GM18502 (cell line): ENCODE data around the gene KIF26B.

Experiments used
- ATAC-seq: cut with Tn5 transposase; IDR thresholded peaks from one replicate; pipeline ENCODE4 v1.9.1; 2021; ENCODE audit warnings: mild to moderate bottlenecking; ENCODE audit not compliant: unreplicated experiment, poor library complexity

KIF26B gene

DNA sequence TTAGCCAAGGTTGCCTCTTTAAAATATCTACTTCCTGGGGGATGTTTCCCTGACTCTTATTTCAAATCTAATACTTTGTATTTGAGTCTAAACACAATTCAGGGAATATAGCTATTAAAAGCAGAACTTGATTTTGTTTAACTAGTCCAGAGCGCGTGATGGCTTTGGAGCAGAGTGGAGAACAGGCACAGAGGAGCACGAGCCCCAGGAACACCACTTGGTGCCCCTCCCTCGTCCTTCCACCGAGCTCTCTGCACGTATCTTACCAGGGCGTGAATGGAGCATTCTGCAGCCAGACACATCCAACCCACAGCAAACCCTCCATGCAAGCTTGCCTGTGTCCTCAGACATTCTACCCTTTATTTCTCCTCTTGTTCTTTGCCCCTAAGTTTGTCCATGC, 14.1 kb downstream of the KIF26B start:
- no peak for ATAC-seq

DNA sequence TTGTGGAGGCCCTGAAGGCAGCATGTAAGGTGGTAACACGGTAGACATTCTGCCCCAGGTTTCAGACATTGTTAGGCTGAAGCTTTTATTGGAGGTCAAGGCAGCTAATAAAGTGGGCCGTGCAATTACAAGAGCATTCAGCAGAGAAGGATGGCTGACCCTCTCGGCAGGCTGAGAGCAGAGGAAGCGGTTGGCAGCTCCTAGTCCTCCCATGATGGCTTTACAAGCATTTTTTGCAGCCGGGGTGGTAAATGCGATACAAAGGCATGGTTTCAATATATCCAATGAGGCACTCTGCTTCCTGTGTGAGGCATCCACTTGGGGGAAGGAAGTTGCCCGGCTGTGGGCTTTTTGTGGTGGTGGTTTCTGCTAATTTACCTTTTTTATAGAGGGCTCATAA, 14.6 kb downstream of the KIF26B start:
- ATAC-seq: no peak

DNA sequence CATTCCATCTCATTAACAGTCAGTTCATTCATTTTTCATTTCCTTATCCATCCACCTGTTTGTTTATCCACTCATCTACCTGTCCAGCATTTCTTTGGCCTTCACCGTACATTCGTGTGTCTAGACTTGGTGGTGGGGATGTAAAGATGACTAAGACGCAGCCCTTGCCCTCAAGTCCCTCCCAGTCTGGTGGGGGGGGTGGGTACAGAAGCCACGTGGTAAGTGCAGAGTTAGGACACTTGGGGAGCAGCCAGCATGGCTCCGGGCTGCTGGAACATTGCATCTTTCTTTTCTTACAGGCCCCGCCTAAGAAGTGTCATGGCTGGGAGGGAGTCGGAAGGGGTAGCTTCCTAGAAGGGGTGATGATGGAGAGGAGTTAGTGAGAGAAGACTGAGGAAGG, 17.2 kb downstream of the KIF26B start:
- no peak for ATAC-seq

DNA sequence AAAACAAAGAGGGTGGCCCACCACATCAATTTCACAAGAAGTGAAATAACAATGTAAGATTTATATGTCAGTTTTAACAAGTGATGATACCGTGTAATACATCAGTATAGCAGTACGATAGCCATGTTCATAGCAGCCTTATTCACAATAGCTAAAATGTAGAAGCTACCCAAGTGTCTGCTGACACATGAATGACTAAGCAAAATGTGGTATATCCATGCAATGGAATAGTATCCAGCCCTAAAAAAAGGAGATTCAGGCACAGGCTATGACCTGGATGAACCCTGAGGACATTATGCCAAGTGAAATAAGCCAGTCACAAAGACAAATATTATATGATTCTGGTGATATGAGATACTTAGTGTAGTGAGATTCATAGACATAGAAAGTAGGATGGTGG, 18.0 kb downstream of the KIF26B start:
- ATAC-seq: no peak

DNA sequence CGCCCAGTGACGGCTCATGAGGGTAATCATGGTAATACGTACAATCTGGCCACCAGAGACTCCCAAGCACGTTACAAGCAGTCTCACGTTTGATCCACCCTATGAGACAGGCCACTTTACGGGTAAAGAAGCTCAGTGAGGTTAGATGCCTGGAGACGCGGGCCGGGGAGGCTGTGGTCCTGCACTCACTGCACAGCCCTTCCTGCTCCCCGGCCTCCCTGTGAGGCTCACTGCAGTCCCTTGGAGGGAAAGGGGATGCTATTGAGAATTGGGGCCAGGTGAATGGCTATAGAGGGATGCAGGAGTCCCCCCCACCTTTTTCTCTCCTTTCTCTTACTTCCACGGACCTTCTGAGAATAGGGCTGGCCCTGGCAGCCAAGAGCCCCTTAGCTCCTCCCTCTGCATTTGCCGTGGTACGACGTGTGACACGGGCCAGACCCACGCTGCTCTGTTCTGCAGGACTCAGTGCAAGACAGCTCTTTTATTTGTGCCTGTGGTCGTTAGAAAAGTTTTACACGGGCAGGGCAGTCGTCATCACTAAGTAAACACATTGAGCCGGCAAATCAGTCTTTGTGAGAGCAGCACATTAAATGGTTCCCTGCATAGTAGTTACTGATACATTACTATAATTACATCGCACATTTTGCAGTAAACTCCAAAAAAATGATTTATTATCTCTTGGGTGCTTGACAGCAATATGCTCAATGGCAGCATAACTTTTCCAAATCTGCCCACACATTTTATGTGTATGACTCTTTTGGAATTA, 18.8 kb downstream of the KIF26B start:
- no peak for ATAC-seq

DNA sequence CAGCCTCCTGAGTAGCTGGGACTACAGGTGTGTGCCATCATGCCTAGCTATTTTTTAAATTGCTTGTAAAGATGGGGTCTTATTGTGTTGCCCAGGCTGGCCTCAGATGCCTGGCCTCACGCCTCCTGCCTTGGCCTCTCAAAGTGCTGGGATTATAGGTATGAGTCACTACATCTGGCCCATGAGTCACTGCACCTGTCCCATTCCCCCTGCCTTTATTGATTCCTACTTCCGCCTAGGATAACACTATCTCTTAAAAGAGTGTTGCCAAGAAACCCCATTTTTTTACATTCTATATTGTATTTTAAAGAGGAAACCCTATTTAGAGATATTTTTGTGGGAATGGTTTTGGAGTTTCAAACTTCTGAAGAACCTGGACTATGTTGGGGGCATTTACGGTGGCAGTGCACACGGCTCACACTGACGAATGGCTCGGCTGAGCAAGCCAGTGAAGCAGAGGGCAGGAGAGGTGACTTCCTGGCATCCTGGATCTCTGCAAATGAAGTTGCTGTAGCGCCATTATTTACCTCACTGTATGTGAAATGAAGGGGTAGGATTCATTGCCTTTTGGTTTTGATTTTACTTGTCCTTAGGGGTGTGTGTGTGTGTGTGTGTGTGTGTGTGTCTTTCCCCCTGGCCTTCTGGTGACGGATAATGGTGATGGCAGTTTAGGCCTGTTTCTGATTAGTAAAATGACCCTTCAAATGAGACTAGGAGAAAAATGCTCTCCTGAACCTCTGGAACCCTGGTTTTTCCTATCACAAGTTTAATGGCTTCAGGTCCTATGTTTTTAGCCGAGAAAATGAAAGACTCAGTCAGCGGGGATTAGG, 22.5 kb downstream of the KIF26B start:
- ATAC-seq: no peak

DNA sequence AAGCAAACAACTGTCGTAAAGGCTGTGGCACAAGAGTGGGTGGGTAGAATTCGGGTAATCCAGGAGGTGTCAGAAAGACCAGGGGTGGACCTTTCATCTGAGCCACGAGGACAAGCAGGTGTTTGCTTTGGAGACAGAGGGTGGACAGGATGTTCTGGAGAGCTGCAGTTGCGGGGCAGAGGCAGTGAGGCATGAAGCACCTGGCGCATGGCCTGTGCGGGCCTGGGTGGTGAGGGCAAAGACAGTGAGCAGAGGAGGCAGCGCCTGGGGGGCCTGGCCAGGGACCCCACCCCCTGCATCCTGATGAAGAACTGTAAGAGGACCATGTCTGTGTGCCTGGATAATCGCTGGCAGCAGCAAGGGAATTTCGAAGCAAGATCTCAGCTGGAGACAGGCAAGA, 24.9 kb downstream of the KIF26B start:
- ATAC-seq: no peak

DNA sequence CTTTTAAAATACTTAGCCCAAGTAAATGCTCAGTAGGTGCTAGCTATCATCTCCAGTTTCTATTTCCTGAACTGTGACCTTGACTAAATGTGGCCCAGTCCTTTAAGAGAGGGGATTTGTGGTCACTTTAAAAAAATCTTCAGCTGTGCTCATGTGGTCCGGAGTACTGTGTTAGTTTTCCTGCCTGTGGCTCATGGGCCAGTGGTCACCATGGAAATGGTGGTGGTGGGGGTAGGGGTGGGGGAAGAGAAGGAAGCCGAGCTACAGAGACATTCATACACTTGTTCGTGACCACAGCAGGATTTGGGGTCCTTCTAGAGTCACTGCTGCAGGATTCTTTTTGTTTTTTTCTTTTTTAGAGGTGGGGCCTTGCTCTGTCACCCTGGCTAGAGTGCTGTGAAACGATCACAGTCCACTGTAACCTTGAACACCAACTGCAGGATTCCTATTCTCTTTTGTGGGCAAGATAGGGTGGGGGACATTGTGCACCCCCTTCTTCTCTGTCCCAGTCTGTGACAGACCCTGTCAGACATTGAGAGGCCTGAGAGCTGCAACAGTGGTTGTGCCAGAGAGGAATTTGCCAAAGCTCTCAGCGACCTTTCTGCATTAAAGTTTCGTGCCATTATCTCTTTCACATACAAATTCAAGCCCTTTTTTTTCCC, 25.8 kb downstream of the KIF26B start:
- no peak for ATAC-seq

DNA sequence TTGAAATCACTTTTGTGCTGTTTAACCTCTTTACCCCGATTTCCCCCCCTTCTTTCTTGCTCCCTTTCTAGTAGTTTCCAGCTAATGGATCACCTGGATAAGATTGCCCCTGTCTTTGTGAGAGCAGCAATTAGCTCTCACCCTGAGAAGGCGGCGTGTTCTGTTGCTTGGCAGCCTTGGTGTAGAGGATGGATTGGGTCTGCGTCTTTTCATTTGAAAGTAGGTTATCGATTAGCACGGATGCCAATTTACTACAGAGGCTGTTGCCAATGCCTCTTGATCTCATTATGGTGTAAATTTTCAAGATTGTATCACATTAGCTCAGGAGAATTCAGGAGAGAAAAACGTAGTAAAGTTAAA, 26.4 kb downstream of the KIF26B start:
- no peak for ATAC-seq

DNA sequence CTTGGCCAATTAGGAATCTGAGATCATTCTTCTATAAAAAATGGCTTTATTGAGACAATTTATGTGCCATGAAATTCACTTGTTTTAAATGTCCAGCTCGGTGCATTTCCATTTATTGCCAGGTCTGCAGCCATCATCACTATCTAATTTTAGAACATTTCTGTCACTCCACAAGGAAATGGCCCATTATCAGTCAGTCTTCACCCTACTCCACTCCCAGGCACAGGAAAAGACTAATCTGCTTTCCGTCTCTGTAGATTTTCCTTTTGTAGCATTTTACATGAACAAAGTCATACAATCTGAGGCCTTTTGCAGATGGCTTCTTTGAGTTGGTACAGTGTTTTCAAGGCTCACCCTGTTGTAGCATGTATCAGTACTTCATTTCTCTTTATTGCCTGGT, 27.2 kb downstream of the KIF26B start:
- no peak for ATAC-seq

DNA sequence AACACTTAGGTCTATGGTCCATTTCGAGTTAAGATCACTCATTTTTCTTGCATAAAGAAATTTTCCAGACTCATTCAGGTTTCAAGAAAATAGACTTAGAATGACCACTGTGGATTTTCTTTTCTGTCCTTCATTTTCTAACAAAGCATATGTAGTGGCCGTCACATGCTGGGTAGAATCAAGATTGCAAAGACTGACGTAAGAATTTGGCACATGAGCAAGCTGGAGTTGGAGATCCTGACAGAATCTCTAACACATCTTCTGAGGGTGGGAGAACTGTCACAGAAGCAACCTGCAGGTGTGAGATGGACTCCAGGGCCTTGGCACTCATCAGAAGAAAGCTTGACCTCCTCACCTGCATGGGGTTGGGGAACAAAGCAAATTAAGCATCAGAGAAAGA, 28.6 kb downstream of the KIF26B start:
- ATAC-seq: no peak

DNA sequence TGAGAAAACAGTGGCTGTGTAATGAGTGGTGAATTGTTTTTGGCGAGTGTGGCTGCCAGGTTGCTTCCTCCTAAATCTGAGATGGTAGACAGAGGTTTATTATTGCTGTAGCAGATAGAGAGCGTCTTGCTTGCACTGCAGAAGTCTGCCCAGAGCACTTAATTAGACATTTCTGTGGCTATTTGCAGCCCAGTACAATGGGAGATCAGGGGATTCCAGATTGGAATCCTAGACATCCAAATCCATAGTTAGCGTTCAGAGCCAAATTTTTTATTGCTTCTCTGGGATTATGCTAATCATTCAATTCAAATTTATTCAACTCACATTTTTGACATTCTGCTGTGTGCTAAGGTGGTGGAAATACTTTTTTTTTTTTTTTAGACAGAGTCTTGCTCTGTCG, 30.0 kb downstream of the KIF26B start:
- no peak for ATAC-seq

DNA sequence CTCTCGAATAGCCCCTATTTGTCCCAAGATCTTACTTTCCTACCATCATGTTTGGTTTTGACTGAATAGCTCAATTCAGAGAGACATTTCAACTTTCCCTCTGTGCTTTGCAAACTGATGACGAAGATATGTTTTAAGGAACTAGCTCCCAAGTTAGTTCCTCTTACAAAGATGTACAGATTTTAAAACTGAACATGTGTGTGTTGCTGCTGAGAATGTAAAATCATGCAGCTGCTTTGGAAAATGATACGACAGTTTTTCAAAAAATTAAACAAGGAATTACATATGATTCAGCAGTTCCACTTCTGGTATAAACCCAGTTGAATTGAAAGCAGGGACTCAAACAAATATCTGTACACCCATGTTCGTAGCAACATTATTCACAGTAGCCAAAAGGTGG, 33.6 kb downstream of the KIF26B start:
- no peak for ATAC-seq

DNA sequence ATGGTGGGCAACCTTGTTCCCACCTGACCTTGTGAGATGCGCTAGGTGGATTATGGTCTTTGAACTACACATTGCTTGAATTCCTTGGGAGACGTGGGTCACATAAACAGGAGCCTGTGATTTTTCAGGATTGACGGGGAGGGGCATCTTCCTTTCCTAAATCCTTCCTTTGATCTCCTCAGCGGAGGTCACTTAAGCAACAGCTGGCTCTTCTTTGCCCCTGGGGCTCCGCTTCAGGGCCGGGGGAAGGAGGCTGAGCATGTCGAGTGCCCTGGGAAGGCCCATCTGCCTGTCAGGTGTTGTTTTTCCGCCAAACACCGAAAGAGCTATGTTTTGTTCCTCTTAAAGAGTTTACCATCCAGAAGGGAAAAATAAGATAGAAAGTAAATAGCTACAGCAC, 40.6 kb downstream of the KIF26B start:
- ATAC-seq: no peak

DNA sequence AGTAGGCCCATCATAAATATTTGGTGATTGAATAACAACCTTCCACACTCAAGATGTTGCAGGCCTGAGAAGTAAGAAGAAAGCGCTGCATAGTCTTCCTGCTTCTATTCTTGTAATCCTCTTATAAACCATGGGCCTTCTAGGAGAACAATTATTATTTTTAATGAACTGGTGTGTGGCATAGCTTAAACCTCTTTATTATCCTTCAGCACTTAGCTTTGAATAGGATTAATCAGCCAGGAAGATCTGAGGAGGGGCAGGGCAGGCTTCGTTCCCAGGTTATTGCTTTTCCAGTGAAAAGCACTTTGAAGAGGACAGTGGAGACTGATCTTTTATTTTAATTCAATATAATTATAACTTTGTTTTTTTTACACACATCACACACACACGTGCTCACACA, 42.3 kb downstream of the KIF26B start:
- ATAC-seq: no peak

DNA sequence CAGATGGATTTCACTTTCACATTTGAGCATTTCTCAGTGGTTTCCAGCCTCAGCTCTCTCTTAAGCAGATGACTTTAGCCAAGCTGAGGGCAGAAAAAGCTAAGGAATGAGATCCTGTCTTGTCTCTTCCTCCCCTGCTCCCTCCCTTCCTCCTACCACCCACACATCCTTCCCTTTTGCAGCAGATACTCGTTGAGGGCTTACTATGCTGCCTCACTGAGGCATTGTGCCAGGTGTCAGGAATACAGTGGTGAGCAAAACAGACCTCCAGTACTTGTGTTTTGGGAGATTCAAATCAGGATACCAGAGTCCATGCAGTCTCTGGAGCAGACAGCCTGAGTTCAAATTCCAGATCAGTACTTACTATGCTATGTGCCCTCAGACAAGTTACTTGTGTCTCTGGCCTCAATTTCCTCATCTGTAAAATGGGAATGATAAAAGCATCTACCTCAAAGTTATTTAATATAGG, 43.2 kb downstream of the KIF26B start:
- ATAC-seq: no peak

DNA sequence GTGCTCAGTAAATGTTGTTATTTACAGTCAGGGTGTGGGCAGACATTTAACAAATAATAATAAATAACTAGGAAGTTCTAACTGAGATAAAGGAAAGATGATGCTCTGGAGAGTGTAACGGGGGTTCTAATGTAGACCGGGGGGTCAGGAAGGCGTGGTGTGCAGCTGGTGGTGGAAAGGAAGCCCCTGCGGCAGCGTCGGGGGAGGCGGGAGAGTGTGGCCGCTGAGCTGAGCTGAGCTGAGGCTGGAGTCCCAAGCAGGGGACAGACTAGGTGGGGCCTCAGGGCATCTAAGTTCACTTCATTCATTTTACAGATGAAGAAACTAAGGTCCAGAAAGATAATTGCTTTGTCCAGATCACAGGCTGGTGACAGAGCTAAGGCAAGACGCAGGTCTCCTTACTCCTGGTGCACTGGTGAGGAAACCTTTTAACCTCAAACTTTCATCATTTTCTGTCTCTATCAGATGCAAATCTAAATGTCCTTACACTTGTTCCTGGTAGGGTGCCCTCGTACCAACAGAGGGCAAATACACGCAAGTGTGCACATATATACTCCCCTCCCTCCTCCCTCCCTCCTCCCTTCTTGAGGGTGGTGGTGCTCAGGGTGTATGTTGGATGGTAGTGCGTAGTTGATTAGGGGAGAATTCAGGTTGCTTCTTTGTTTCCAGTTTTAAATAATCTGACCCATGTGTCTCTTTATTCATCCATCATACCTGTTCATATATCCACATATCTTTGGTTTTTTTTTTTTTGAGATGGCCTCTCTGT, 44.1 kb downstream of the KIF26B start:
- no peak for ATAC-seq

DNA sequence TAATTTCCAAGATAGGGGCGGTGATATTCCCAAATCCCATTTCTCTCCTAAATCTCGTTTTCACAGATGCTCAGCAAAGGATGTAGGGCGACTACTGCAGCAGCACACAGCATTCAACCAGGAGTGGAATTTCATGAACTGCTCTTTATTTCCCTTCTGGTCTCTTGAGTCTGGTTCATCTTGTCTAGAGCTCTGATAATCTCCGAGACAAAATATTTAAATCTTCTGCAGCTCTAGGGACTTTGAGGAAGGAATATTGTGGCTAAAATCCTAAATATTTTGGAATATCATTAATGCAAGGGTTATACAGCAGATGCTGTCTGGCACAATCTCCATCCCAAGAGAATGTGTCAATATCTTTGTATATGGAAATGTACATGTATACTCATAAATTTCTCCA, 45.4 kb downstream of the KIF26B start:
- ATAC-seq: no peak

DNA sequence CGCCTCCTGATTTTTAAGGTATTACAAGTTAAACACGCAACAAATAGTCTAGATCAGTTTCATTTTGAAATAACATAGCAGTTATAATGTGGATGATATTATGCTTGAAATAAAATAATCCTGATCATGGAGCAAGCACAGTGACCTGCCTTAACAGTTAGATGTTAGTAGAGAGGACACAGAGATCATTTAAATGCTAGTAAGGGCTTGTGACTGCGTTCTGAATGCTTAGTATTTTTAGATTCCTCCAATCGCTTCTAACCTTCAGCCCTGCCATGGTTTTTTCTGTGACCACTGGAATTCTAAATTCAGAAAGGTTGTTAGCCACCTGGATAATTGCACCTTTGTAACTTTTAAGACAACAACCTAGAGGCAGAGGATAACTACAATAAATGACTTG, 46.4 kb downstream of the KIF26B start:
- no peak for ATAC-seq

DNA sequence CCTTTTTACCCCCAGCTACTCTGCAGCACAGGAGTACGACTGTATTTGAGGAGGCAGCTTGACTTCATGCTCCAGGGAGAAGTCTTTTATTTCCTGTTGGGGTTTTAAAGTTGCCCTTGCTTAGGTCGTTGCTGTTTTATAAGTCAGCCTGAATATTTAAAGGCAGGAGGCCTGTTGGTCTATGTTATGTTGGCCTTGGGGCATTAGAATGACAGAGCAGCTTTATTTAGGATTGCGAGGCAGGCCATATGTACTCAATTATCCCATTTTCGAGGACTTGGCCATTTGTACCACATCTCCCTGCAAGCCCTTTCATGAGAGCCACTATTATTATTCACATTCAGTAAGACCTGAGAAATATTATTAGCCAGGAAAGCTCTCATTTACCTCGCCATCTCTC, 47.0 kb downstream of the KIF26B start:
- no peak for ATAC-seq

DNA sequence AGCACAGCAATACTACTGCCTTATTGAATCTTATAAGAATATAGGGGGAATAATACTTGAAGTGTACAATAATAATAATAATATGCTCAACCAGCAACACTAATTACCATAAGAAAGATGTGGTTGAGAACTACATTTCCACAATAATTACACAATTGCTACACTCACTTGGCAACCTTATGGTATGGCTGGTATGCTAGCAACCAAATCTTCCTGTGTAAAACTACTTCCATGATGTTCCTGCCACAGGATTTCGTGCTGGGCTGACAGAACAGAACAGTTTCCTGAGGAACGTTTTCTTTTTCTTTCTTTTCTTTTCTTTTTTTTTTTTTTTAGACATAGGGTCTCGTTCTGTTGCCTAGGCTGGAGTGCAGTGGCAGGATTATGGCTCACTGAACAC, 50.6 kb downstream of the KIF26B start:
- ATAC-seq: no peak
